Measurements from ENCODE around the gene IL15RA.

- TF ChIP-seq POLR2A (IDR thresholded peaks at IDR 0.05; ENCODE audit: low read depth, low read length) (no peak), POLR2AphosphoS5 (IDR thresholded peaks at IDR 0.05; ENCODE audit: low read depth, low read length) (no peak), TAF1 (IDR thresholded peaks at IDR 0.05; ENCODE audit: borderline replicate concordance, low read depth, low read length) (no peak)
Measured at GRCh38 chr10:5941579-5941978, 35.8 kb downstream of the IL15RA start.
